M059J (cell line): ENCODE measurements around the gene PITX1. TPM values are rescaled to one million over a fixed set of nuclear protein-coding genes. Genes with fewer than 3 reads are reported as not detected.

Experiments used
- total RNA-seq: library from RNA; depleted of rRNA; stranded (reverse); fragments of >200 nt; shearing (Covaris generic); gene quantifications from 2 replicates; pipeline ENCODE4 v1.2.3, GENCODE V29; 2014; rRNA removed

The PITX1 gene
- total RNA-seq, 1 experiment from 2014 or later, result 15.3 TPM

Other genes starting within 250 kb of the PITX1 start
- gene C5orf24, start 188.3 kb downstream of the PITX1 start, total RNA-seq, result 39.2 and 44.3 TPM in 2 replicates
- gene TXNDC15, start 159.9 kb downstream of the PITX1 start, total RNA-seq, result 90.4 and 95.7 TPM in 2 replicates
- 2.8 and 6.0 TPM in 2 replicates for gene PCBD2, start 129.1 kb downstream of the PITX1 start, total RNA-seq
- not detected in 2 replicates for gene CATSPER3, start 66.3 kb downstream of the PITX1 start, total RNA-seq